ENCODE measurements around the gene METAP1D.

DNA sequence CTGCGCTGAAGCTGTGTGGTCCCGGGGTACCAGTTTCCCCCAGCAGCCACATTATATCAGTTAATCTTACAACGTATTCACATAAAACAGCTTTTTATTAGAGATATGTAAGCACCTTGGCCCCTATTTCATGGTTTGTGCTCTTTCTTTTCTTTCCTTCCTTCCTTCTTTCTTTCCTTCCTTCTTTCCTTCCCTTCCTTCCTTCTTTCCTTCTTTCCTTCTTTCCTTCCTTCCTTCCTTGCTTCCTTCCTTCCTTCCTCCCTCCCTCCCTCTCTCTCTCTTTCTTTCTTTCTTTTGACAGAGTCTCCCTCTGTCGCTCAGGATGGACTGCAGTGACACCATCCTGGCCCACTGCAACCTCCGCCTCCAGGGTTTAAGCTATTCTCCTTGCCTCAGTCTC is 3.7 kb upstream of the METAP1D start:
- TF ChIP-seq, protein P1, sequence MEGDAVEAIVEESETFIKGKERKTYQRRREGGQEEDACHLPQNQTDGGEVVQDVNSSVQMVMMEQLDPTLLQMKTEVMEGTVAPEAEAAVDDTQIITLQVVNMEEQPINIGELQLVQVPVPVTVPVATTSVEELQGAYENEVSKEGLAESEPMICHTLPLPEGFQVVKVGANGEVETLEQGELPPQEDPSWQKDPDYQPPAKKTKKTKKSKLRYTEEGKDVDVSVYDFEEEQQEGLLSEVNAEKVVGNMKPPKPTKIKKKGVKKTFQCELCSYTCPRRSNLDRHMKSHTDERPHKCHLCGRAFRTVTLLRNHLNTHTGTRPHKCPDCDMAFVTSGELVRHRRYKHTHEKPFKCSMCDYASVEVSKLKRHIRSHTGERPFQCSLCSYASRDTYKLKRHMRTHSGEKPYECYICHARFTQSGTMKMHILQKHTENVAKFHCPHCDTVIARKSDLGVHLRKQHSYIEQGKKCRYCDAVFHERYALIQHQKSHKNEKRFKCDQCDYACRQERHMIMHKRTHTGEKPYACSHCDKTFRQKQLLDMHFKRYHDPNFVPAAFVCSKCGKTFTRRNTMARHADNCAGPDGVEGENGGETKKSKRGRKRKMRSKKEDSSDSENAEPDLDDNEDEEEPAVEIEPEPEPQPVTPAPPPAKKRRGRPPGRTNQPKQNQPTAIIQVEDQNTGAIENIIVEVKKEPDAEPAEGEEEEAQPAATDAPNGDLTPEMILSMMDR (IDR thresholded peaks at IDR 0.05 in 2 of 3, conservative IDR thresholded peaks at IDR 0.05 in 1 of 3; ENCODE audit: borderline replicate concordance in 1 of 3, insufficient read depth in 1 of 3, low read depth in 2 of 3, low read length in 2 of 3) = no peak
- TF ChIP-seq EZH2 (IDR thresholded peaks at IDR 0.05) (no peak), POLR2A (IDR thresholded peaks at IDR 0.05; ENCODE audit: borderline replicate concordance, extremely low read depth, insufficient read depth, insufficient read length) (no peak), SIN3A (IDR thresholded peaks at IDR 0.05; ENCODE audit: low read depth) (no peak), POLR2AphosphoS5 (IDR thresholded peaks at IDR 0.05; ENCODE audit: low read depth, low read length) (no peak), SP1 (IDR thresholded peaks at IDR 0.05; ENCODE audit: low read depth) (no peak)
- TF ChIP-seq, protein P2, sequence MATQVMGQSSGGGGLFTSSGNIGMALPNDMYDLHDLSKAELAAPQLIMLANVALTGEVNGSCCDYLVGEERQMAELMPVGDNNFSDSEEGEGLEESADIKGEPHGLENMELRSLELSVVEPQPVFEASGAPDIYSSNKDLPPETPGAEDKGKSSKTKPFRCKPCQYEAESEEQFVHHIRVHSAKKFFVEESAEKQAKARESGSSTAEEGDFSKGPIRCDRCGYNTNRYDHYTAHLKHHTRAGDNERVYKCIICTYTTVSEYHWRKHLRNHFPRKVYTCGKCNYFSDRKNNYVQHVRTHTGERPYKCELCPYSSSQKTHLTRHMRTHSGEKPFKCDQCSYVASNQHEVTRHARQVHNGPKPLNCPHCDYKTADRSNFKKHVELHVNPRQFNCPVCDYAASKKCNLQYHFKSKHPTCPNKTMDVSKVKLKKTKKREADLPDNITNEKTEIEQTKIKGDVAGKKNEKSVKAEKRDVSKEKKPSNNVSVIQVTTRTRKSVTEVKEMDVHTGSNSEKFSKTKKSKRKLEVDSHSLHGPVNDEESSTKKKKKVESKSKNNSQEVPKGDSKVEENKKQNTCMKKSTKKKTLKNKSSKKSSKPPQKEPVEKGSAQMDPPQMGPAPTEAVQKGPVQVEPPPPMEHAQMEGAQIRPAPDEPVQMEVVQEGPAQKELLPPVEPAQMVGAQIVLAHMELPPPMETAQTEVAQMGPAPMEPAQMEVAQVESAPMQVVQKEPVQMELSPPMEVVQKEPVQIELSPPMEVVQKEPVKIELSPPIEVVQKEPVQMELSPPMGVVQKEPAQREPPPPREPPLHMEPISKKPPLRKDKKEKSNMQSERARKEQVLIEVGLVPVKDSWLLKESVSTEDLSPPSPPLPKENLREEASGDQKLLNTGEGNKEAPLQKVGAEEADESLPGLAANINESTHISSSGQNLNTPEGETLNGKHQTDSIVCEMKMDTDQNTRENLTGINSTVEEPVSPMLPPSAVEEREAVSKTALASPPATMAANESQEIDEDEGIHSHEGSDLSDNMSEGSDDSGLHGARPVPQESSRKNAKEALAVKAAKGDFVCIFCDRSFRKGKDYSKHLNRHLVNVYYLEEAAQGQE (IDR thresholded peaks at IDR 0.05; ENCODE audit: low read depth) = no peak

Measured in HCT116 (cell line).